ENCODE results near the gene PMPCA.
"Not testable (repeated sequence)": the region's sequence is repeated elsewhere in the genome, so short reads cannot be mapped to it uniquely, and the experiment has no call there.

The PMPCA gene

DNA sequence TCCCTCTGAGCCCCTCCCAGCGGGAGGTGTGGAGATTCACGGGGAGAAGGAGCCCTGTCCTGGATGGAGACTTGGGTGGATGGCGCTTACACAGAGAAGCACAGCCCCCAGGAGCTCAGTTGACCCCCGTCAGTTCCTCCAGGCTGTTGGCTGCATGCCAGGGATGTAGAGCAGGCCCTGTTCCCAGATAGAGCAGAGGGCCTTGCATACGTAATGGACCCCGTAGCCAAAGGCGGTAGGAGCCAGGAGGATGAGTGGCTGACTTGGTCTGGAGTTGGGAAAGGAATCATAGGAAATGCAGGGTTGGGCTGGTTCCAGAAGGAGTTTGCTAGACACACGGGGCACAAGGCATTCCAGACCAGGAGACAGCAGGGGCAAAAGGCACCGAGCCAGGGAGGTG, 2.5 kb downstream of the PMPCA start:
- no peak for DNase-seq (ENCODE audit: low read depth in 2 of 2)

DNA sequence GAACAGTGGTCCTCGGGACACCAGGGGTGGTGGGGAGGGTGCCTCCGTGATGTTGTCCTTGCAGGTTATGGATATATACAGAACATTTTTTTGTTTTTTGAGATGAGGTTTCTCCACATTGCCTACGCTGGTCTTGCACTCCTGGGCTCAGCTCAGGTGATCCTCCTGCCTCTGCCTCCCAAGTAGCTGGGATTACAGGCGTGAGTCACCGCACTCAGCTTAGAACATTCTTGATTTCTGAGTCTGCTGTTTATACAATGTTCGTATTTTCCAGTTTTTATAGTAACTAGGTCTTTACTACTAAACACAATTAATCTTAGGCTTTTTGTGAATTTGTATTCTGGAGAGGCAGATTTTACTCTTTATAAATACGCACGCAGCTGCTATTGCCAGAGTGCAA, 6.0 kb downstream of the PMPCA start:
- no peak for DNase-seq (ENCODE audit: low read depth in 2 of 2)

DNA sequence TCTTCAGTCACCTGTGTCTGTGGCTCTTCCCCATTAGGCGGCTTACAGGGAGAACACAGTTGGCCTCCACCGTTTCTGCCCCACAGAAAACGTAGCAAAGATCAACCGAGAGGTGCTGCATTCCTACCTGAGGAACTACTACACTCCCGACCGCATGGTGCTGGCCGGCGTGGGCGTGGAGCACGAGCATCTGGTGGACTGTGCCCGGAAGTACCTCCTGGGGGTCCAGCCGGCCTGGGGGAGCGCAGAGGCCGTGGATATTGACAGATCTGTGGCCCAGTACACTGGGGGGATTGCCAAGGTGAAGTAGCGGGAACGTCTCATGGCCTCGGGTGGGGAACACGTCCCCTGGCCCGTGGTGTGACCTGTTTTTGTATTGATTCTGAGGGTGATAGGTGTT, 6.5 kb downstream of the PMPCA start:
- DNase-seq (ENCODE audit: low read depth in 2 of 2) = no peak

DNA sequence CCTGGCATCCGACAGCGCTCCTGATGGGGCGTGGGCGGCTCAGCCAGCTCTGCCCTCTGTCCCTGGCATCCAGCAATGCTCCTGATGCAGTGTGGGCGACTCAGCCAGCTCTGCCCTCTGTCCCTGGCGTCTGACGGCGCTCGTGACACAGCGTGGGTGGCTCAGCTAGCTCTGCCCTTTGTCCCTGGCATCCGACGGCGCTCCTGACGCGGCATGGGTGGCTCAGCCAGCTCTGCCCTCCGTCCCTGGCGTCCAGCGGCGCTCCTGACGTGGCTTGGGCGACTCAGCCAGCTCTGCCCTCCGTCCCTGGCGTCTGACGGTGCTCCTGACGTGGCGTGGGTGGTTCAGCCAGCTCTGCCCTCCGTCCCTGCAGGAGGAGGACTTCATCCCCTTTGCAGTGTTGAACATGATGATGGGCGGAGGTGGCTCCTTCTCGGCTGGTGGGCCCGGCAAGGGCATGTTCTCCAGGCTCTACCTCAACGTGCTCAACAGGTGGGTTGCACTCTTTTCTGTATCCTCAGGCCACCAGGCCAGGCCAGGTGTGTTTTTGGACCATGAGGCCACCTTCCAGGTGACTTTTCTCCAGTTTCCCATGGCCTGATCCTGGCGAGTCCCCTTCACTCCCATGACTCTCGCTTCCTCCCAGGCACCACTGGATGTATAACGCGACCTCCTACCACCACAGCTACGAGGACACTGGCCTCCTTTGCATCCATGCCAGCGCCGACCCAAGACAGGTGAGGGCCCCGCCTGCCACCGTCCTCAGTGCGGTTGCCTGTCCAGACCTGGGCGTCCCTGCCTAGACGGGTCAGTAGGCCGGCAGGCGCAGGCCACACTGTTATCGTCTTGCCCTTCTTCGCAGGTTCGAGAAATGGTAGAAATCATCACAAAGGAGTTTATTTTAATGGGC, 8.0 kb downstream of the PMPCA start:
- DNase-seq (ENCODE audit: low read depth in 2 of 2) = no peak

DNA sequence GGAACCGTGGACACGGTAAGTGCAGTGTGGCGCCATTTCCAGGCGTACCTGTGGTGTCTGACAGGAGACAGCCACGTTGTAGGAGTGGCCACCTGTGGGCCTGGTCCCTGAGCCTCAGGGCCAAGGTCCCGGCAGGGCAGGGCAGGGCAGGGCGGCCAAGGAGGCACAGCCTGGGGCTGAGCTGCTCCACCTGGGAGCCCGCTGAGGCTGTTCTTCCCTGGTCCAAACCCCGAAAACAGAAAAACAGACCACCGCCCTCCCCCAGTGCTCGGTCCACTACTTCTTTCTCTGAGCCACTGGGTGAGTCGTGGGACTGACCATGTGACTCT, 8.6 kb downstream of the PMPCA start:
- DNase-seq (ENCODE audit: low read depth in 2 of 2) = no peak

DNA sequence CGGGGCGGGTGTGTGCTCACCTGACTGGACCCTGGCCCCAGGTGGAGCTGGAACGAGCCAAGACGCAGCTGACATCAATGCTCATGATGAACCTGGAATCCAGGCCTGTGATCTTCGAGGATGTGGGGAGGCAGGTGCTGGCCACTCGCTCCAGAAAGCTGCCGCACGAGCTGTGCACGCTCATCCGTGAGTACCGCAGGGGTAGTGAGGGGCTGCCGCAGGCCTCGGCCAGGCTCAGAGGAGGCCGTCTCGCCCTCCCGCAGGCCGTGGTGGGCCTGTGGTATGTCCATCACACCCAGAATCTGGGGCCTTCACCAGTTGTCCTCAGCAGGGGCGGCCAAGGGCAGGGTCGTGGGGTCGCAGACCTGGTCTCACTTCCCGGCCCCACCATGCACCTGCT, 11.3 kb downstream of the PMPCA start:
- DNase-seq (ENCODE audit: low read depth in 2 of 2) = no peak

DNA sequence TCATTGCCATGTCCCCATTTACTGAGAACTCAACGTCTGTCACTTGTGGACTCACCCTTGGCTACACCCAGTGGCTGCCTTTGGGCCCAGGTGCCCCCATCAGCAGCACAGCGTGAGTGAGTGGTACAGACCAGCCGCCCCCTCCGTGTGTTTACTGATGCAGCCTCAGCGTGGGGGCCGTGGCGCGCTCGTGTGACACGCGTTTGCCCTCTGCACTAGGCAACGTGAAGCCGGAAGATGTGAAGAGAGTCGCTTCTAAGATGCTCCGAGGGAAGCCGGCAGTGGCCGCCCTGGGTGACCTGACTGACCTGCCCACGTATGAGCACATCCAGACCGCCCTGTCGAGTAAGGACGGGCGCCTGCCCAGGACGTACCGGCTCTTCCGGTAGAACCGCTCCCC, 12.4 kb downstream of the PMPCA start:
- no peak for DNase-seq (ENCODE audit: low read depth in 2 of 2)

DNA sequence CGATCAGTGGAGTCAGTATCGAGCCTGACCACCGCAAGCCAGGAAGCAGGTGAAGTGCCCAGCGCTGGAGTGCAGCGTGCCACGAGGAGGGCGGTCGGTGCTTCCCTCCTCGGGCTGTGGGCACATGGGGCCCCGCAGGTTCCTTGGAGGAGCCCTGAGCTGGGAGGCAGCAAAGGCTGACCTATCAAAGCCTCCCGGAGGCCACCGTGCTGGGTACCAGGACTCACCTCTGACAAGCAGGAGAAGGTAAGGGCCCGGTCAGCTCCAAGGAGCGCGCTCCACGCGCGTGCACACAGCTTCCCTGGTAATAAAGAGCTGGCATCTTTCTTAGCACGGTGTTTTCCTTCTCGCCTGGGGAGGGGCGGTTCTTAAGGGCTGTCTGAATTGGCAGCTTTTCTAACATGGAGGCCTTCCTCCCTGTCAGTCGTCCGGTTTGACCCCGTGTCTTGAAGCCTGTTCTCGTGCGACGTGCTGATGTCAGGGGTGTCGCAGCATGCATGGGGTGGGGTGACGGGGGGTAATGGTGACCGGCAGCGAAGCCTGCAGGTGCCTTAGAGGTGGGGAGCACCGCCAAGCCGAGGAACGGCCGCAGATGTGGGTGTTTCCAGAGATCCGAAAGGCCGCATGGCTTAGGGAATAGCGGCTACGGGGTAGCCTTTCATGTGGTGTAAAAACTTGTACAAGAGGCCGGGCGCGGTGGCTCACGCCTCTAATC, 13.1 kb downstream of the PMPCA start:
- DNase-seq (ENCODE audit: low read depth in 2 of 2) = no peak

DNA sequence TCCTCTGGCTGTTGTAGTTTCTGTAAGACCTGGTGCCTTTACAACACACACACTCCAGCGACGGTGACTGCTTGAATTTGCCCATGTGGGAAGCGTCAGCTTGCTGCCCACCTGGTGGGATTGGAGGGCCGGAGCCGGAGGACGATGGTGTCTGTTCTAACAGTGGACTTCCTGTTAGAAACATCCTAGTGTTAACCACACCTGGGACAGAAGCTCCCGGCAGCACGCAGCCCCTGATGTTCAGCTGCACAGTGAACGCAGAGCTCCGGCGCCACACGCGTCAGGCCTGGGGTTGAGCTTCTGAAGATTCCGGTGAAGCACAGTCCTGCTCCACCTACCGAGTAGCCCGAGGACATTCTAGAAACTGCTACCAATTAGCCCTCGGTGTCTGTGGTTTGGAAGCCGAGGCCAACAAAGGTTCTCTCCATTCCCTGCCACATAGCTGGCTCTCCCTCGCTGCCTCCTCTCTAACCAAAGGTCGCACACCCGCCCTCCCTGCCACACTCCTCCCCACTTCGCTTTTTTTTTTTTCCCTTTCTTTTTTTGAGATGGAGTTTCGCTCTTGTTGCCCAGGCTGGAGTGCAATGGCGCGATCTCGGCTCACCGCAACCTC, 14.4 kb downstream of the PMPCA start:
- DNase-seq (ENCODE audit: low read depth in 2 of 2) = no peak

DNA sequence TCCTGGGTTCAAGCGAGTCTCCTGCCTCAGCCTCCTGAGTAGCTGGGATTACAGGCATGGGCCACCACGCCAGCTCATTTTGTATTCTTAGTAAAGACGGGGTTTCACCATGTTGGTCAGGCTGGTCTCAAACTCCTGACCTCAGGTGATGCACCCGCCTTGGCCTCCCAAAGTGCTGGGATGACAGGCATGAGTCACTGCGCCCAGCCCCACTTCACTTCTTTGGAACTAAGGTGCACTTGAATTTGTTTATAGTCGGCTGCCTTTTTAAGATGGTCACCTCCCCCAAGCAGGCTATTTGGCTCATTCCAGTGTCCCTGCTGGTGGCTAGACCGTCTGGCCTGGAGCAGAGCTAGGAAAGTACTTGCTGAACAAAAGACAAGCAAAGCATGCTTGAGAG, 14.9 kb downstream of the PMPCA start:
- DNase-seq (ENCODE audit: low read depth in 2 of 2) = not testable (repeated sequence)

DNA sequence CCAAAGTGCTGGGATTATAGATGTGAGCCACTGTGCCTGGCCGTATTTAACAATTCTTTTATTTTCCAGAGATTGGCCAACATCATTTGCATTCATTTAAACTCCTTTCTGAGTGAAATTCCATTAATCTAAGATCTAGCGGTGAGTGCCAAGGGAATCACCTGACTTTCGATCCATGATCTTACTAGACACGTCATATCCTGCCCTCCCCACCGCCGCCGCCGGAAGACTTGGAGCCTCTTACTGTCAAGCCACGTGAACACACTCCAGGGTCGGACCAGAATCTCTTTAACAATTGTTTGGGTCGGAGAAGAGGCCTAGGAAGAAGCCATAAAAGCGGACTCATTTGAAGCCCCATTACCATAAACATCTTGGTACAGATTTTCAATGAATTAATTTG, 16.3 kb downstream of the PMPCA start:
- no peak for DNase-seq (ENCODE audit: low read depth in 2 of 2)

DNA sequence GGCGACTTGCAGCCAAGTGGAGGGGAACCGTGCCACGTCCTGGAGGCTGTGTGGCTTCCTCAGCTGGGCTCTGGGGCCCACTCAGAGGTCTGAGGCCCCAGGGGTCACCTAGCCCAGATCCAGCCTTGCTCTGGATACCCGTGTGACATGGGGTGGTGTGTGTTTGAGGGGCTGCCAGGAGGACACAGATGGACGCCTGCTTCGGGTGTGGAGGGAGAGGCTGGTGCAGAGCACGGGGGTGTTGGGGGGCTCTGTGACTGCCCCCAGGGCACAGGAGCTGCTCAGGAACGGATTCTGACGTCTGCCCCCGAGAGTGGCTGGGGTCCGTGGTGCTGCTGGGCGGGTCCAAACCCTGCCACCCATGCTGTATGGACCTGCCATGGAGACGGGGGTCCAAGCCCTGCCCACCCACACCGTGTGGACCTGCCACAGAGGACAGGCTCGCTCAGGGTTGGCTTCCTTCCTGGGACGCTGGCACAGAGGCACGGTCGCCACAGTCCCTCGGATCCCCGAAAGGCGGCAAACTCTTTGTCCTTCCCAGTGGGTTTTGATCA, 18.7 kb downstream of the PMPCA start:
- no peak for DNase-seq (ENCODE audit: low read depth in 2 of 2)

DNA sequence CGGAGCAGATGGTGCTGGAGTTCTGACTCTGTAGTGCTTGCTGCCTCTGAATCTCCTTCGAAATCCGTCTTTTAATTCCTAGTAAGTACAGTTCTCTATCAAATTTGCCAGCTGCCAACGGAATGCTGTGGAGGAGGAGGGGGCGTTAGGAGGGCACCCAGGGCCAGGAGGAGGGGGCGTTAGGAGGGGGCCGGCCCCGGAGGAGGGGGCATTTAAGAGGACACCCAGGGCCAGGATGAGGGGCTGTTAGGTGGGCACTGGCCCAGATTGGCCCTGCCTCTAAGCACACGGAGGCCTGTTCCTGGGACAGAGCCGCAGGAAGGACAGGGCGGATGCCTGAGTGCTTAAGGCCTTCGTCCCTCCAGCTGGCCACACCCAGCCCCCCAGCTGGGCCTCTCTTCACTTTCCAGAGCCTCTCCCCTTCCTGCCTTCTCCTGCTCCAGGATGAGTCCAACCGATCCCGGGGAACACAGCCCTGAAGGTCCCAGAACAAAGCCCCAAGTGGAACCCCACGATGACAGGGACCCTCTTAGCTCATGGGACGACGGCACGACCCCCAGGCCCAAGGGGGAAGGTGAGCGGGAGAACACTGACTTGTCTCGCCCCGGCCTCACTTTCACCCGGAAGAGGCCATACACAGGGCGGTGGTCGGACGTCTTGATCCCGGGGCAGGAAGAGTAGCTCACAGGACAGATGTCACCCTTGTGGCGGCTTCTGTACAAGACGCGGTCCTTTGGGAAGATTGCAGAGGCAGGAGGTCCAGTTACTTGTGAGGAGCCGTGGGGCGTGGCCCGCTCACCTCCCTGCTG, 19.4 kb downstream of the PMPCA start:
- no peak for DNase-seq (ENCODE audit: low read depth in 2 of 2)

DNA sequence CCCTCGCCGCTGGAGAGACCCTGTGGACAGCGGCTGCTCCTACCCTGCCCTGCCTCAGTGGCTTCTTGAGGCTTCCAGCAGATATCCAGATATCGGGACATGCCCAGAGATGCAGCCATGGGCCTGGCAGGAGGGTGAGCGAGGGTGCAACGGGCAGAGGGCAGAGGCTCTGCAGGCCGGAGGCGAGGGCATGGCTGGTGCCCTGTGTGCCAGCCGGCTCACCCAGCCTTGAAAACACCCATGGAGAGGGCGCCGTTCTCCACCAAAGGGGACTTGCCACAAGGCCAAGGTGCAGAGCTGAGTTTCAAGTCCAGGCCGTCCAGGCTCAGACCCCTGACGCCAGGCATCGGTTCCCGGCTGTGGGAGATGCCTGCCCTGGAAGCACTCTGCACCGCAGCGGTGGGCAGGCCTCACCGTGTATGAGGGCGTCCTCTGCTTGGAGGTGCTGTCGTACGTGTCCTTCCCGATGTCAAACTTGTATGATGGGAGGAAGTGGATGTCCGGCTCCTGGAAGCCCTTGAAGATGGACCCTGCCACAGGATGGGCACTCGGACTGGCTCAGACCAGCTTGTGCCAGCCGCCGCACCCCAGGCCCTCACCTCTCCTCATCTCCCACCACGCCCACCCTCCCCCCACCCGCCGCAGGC, 20.3 kb downstream of the PMPCA start:
- no peak for DNase-seq (ENCODE audit: low read depth in 2 of 2)

DNA sequence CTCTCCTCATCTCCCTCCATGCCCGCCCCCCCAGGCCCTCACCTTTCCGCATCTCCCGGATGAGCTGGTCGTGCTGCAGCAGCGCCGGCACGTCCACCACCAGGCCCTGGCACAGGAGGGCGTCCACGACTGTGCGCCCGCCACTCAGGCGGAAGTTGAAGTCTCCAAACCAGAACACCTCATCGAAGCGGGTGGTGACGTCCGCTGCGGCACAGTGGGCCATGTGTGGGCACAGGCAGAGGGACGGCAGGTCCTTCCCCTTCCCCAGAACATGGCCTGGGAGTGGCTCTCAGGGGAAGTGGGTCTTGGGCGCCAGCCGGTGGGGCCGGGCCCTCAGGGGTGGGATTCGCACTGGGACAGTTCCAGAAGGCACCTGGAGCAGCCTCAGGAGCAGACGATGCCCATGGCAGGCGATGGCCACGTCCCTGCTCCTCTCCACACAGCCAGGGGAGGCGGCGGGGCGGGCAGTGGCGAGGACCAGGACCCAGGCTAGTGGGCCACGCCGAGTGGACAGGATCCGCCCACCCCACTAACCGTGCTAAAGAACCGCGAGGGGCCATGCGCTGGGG, 21.4 kb downstream of the PMPCA start:
- DNase-seq (ENCODE audit: low read depth in 2 of 2) = no peak

DNA sequence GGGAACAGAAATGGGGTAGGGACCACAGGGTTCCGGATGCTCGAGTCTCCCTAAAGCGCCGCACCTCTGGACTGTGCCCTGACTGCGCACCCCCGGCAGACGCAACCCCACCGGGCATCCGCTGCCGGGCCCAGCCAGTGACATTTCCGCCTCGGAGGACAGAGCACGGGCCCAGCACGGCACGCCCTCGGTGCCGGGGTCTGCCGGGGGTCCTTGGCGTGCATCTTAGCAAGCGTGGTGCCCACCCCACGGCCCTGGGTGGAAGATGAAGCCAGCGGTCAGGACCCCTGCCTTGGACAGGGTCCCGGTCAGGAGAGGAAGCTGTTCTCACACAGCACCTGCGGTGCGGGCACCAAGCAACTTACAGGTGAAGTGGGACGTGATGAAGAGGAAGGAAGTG, 22.1 kb downstream of the PMPCA start:
- no peak for DNase-seq (ENCODE audit: low read depth in 2 of 2)

DNA sequence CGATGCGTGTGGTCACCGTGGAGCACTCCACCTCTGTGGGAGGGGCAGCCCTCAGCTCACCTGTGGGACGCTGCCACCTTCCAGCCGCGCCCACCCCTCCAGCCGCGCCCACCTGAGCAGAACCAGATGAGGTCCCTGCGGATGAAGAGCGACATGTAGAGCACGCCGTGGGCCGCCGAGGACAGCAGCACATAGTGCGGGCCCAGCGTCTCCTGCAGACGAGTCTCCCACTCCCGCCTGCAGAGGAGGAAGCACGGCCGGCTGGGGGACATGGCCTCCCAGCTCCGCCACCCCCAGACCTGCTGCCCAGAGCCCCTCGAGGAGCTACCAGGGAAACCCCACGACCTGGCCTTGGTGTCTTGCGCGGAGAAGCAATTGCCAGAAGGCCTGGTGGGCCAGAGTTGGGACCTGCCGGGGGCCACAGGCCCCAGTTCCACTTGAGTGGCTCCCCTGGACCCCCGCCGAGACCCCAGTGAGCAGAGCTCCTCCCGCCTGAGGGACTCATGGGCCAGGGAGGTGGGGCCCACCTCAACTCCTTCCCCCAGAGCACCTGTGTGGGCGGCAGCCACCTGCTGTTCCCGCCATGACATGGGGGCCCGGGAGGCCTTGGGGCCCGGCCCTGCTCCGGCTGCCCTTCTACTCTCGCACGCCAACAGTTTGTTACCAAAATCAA, 22.7 kb downstream of the PMPCA start:
- no peak for DNase-seq (ENCODE audit: low read depth in 2 of 2)

DNA sequence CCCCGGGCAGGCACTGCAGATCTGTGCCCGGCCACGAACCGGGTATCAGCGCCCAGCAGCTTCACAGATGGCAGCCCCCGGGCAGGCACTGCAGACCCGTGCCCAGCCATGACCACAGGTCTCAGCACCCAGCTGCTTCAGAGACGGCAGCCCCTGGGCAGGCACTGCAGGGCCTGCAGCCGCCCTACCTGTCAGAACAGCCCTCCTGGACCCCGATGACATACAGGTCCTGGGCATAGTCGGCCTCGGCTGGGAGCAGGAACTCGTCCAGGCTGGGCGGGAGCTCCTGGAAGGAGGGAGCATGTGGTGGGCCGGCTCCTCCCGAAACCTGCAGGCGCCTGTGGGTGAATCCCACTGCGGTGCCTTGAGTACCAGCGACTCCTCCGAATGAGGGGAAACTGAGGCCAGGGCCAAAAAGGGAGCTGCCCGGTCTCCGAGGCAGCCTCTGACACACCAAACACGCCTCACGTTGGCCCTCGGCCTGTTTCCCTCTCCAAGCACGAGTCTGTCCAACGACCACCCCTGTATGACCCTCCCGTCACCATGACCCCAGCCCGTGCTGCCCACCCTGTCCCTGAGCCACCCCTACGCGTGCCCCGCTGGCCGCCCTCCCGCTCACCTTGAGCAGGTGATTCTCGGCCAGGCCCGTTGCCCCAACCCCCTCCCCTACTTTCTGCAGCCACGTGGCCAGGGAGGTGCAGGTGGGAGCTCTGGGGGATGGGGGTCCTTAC, 23.6 kb downstream of the PMPCA start:
- no peak for DNase-seq (ENCODE audit: low read depth in 2 of 2)

DNA sequence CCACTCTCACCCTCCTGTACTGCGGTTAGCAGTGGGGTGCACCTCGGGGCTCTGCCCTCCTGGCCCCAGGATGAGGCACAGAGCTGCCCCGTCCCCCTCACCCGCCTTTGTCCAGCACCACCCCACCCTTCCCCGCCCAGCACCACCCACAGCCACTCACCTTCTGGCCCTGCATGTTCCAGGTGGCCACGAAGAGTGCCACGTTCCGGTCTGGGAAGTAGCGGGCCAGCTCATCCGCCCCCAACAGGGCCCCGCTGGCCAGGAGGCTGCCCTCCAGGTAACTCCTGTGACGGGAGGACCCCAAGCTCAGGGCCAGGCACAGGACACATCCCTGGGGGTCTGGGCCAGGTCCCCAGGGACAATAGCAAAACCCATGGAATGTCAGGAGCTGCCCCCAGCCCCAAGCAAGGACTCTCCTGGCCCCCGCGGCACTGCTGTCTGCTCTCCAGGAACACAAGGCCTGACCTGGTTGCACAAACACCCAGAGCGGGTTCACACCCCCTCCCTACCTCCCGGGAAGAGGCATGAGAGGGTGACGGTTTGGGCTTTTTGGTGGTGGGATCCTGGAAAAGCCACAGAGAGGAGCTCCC, 24.2 kb downstream of the PMPCA start:
- no peak for DNase-seq (ENCODE audit: low read depth in 2 of 2)

Measured in stimulated activated CD8-positive, alpha-beta memory T cell treated with anti-CD3 and anti-CD28 coated beads, Interleukin-7, amount 100 ng/mL, for 1 hour (primary cell).